ENCODE results near the gene CABP2.

- TF ChIP-seq CTCF (IDR thresholded peaks at IDR 0.05) (no peak), POLR2AphosphoS5 (IDR thresholded peaks at IDR 0.05; ENCODE audit: low read depth, low read length) (no peak), MXI1 (IDR thresholded peaks at IDR 0.05; ENCODE audit: low read depth, low read length) (no peak), PBX3 (IDR thresholded peaks at IDR 0.05) (no peak), EP300 (IDR thresholded peaks at IDR 0.05; ENCODE audit: borderline replicate concordance in 1 of 2, low read depth in 1 of 2, low read length in 1 of 2) (no peak), NFIC (IDR thresholded peaks at IDR 0.05; ENCODE audit: borderline replicate concordance) (no peak), REST (IDR thresholded peaks at IDR 0.05; ENCODE audit: low read depth, low read length) (no peak), USF1 (IDR thresholded peaks at IDR 0.05; ENCODE audit: borderline replicate concordance, low read depth) (no peak), MAX (IDR thresholded peaks at IDR 0.05; ENCODE audit: low read depth) (no peak), YY1 (IDR thresholded peaks at IDR 0.05; ENCODE audit: low read depth) (no peak), GABPA (IDR thresholded peaks at IDR 0.05; ENCODE audit: low read depth) (no peak)
Observed at GRCh38 chr11:67484847-67485311, 38.4 kb downstream of the CABP2 start.
